Frontal cortex (tissue), 4 donors: ENCODE data around the gene SPDYE1. TPM values are rescaled to one million over a fixed set of nuclear protein-coding genes. Genes with fewer than 3 reads are reported as not detected.
"Not testable (repeated sequence)": the region's sequence is repeated elsewhere in the genome, so short reads cannot be mapped to it uniquely, and the experiment has no call there.

ENCODE experiments used
- DNase-seq, 2 donors: peaks; one replicate each; pipeline ENCODE4 v3.0.0; 2012; ENCODE audit warnings: low spot score in 2 of 2
- FAIRE-seq: peaks from 2 replicates; lab custom pipeline; 2012; peaks lifted over from hg19 to GRCh38; lab: Jason Lieb, UNC
- total RNA-seq: library from RNA; depleted of rRNA; stranded (reverse); fragments of >200 nt; gene quantifications from one replicate; pipeline ENCODE4 v1.2.3, GENCODE V29; 2014
- donor health status: control.
- donor health status: control.
- donor health status: control.

The SPDYE1 gene, protein sequence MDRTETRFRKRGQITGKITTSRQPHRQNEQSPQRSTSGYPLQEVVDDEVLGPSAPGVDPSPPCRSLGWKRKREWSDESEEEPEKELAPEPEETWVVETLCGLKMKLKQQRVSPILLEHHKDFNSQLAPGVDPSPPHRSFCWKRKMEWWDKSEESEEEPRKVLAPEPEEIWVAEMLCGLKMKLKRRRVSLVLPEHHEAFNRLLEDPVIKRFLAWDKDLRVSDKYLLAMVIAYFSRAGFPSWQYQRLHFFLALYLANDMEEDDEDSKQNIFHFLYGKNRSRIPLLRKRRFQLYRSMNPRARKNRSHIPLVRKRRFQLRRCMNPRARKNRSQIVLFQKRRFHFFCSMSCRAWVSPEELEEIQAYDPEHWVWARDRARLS
- not detected for total RNA-seq

DNA sequence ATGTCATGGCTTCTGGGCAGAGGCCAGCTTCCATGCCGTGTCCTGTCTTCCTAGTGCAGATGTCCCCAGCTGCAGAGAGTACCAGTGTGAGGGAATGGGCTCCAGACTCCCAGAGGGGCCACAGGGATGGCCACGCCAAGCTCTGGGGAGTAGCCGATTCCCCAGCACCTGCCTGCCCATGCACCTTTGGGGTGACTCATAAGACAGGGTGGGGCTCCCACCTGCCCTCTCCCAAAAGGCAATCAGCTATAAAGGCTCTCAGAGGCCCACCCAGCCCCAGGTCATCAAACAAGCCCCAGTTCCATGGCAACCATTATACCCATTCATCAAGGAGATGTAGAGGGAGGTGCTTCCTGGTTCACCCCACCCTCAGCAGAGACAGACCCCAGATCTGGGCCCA is at the start of gene SPDYE1:
TSS of gene SPDYE1 (plus strand) at position 366 of the 400 bp plus-strand sequence. CDS start 2,053 bp downstream, outside the sequence.
- not testable (repeated sequence) for FAIRE-seq, DNase-seq

GRCh38 chr7:43952028-43952427 is 45.7 kb upstream of the SPDYE1 start:
- FAIRE-seq = no peak
- DNase-seq = no peak

- FAIRE-seq = no peak
- no peak for DNase-seq
These were observed 44.6 kb upstream of the SPDYE1 start for GRCh38 chr7:43953071-43953470.

DNA sequence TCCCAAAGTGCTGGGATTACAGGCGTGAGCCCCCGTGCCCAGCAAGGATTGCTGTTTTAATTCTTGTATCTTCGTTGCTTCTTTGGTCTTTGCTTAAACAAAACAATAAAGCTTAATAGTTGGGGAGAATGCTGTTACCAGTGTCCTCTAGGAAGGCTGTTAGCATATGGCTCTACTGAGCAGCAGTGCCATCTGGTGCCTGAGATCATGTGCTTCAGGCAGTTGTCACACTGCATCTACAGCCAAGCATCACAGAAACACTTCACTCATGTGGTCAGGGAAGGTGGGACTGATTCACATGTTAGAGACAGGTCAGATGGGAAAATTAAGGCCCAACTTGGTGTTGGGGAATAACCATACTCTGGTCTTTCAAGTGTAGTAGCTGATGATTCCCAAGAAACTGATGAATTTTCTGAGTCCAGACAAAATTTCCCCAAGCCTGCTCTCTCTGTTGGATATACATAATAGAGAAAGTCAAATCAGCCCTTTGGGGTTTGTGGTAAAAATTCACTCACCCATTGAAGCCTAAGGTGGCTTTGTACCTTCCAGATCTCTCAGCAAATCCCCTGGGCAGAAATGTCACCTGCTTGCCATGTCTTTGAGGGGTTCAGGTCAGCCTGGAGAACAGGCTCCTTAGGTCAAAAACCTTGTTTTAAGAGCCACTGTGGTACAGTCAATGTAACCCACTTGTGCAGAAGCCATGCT is 43.0 kb upstream of the SPDYE1 start:
- no peak for FAIRE-seq

GRCh38 chr7:43956027-43956426 is 41.7 kb upstream of the SPDYE1 start:
- no peak for DNase-seq
- FAIRE-seq = no peak

More for the DNA sequence above, 43.0 kb upstream of the SPDYE1 start:
- DNase-seq = peak; percentile 41 to 59

GRCh38 chr7:43960933-43961332 is 36.8 kb upstream of the SPDYE1 start:
- DNase-seq = no peak

DNA sequence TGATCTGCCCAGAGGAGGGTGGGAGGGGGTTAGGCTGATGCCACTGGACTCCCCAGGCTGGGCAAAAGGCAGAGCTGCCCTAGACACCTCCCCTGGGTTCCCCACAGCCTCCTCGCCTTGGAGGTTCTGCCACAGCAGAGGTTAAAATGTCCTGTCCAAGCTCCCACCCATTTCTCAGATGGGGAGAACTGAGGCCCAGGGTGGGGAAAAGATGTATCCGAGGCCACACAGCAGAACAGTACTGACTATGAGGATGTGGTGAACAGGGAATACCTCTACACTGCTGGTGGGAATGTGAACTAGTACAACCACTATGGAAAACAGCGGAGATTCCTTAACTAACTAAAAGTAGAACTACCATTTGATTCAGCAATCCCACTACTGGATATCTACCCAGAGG is 31.3 kb upstream of the SPDYE1 start:
- FAIRE-seq = not testable (repeated sequence)

More at GRCh38 chr7:43960933-43961332, 36.8 kb upstream of the SPDYE1 start:
- FAIRE-seq = no peak

DNA sequence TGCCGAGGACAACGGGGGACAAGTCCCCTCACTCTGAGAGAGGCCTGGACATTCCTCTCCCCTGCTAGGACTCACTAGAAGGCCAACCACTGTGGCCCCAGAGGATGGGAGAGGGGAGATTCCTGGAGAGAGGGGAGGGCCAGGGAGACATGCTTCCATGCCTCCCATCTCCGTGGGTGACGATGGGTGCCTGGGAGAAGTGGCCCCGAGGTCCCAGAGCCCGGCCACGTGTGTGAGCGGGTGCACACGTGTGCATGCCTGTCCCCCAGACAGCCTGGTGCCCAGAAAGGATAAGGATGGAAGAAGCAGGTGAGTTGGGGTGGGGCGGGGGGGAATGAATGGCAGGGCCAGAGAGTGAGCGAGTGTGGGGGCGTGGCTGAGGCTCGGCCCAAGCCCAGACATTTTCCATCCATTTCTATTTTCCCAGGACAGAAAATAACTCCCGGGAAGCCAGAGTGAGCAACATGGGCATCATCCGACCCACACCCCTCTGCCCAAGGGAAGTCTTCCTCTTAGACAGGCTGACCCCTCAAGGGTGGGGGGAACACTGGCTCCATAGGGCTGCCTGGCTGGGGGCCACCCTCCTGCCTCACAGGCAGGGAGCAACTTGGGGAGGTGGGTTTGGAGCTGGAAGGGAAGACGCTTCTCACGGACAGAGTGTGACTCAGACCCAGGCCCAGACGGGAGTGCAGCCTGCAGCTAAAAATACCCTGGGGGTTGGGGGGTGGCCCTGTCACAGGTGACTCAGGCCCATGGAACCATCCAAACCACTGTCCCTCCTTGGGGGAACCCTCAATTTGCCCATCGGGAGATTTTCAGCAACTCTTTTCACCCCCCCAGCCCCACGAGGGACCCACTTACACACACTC is 29.3 kb upstream of the SPDYE1 start:
- not testable (repeated sequence) for DNase-seq, FAIRE-seq

More for the DNA sequence above, 31.3 kb upstream of the SPDYE1 start:
- not testable (repeated sequence) for DNase-seq

- not testable (repeated sequence) for DNase-seq, FAIRE-seq
These were observed 28.1 kb upstream of the SPDYE1 start for GRCh38 chr7:43969586-43969985.

DNA sequence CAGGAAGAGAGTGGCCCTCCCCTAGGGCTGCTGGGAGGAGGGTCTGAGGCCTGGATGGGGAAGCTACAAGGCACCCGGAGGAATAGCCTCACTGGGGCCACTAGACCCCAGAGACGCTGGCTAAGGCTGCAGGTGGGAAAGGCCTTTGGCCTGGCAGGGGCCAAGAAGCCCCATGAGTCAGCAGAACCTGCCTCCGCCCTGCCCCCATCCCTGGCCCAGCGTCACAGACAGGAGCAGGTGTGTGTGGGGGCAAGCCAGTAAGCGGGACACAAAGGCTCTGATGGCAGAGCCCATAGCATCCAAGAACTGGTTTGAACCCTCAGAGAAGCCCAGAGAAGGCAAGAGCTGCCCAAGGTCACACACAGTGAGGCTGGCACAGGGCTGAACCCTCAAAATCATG is 27.0 kb upstream of the SPDYE1 start:
- FAIRE-seq, DNase-seq: not testable (repeated sequence)

GRCh38 chr7:43974033-43974573 is 23.6 kb upstream of the SPDYE1 start:
- DNase-seq, FAIRE-seq: not testable (repeated sequence)

DNA sequence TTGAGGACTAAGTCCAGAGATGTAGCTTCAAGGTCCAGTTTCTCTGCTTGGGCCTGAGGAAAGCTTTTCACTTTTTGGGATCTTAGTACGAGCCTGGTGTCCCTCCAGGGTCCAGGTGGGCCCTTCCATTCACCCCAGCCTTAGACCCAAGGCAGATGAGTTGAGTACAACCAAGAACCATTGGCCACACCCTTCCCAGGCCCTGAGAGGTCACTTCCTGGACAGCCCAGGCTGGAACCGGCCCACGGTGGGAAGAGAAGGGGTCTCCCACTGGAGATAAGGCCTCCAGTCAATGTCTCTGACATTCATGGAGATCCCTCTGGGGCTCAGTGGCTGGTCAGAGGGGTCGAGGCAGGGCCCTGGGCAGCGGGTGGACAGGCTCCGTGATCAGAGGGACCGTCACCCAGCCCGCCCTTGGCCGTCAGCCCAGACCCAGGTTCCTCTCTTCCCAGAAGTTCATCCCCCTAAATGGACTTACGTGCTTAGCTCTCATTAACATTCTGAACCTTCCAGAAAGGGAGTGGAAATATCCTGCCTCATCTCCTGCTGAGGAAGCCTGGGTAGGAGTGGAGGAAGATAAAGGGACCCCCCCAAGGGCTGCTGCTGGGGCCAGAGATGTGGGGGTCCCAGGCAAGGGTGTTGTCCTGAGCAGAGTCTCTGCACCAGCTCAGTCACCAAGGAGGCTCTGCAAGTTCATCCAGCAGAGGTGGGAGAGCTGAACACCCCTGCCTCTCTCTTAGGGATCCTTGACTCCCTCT is 22.8 kb upstream of the SPDYE1 start:
- not testable (repeated sequence) for DNase-seq, FAIRE-seq

DNA sequence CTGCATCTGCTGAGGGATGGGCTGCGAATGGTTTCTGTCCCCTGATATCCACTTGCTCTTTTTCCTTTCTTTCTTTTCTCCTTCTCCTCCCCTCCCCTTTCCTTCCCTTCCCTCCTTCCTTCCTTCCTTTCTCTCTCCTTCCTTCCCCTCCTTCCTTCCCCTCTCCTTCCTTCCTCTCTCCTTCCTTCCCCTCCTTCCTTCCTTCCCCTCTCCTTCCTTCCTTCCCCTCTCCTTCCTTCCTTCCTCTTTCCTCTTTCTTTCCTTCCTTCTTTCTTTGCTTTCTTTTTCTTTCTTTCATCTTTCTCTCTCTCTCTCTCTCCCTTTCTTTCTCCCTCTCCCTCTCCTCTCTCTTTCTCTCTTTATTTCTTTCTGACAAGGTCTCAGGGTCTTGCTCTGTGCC is 20.2 kb upstream of the SPDYE1 start:
- DNase-seq (no peak), FAIRE-seq (no peak)

DNA sequence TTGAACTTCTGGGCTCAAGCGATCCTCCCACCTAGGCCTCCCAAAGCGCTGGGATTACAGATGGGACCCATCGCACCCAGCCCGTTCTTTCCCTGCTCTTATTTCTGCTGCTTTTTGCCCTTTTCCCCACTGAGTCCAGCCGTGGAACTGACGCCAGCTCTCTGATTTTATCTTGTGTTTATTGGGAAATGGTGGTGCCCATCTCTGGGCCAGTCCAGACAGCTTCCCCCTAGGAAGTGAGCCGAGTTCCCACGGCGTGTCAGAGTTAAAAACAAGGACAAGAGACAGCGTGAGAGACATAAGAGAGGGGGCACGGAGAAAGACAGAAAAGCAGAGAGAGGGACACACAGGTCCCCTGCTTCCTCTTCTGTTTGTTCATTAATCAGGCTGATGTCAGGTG is 19.6 kb upstream of the SPDYE1 start:
- FAIRE-seq, DNase-seq: not testable (repeated sequence)

- DNase-seq, FAIRE-seq: not testable (repeated sequence)
These were observed 14.8 kb upstream of the SPDYE1 start for GRCh38 chr7:43982848-43983247.

GRCh38 chr7:43983736-43984135 is 14.0 kb upstream of the SPDYE1 start:
- DNase-seq, FAIRE-seq: not testable (repeated sequence)

DNA sequence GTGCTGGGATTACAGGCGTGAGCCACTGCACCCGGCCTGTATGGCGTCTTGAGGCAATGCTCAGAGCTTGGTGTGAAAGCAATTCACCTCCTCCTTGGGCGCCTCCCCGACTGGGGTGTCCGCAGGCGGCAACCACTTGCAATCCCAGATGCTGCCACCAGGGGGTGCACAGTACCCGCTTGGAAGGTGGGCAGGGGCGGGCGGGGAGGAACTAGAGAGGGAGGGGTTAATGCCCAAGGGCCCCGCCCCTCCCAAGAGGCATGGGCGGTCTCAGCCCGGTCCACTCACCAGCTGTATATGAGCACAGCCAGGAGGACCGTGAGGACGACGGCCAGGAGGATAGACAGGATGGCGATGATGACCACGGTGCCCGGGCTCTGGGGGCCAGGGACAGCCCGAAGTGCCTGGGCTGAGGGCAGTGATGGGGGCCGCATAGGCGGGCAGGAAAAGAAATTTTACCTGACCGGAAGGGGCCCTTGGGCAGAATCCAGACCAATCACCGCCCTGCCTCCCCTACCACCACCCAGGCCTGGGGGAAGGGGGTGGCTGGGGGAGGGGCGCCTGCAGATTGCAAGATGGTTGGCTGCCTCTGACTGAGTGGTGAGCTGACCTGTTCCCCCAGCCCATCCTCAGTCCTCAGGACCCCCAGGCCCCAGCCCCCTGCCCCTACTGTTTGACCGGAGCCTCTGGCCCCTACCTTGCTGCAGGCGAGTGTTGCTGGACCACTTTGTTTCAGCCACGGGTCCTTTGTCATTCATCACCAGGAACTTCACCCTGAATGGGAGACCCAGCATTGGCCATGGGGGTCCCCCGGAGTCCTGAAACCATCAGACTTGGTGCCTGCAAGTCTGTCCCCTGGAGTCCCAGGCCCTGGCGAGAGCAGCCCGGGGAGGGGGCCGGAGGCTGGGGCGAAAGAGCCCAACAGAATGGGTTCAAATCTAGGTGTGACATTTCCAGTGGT is 11.5 kb upstream of the SPDYE1 start:
- not testable (repeated sequence) for FAIRE-seq
- DNase-seq = peak; percentile 5 to 69

DNA sequence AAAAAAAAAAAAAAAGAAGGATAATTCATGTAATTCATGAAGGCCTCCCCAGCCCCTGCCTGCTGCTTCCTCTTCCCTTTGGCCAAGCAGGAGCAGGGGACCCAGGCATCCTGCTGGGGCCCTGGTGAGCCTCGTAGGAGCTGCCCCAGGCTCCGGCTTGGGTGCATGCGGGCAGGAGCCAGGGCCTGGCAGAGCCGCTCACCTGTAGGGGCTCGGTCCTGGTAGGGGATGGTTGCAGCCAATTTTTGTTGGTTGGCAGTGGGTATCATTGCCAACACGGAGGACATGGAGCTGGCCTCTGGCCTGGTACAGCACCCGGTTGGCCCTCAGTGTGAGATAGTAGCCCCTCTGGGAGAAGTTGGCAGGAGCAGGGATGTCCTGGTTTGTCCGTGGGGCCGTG is 10.2 kb upstream of the SPDYE1 start:
- FAIRE-seq = not testable (repeated sequence)

More for the DNA sequence above, 10.2 kb upstream of the SPDYE1 start:
- DNase-seq = not testable (repeated sequence)
